MCF 10A (cell line): Measurements from ENCODE around the gene SMAD3. TPM values are rescaled to one million over a fixed set of nuclear protein-coding genes. Genes with fewer than 3 reads are reported as not detected.

ENCODE experiments used
- BruUV-seq: library from RNA; stranded (reverse); fragments of 400-500 nt; replicated peaks from 2 replicates; lab custom pipeline; 2021; lab: Mats Ljungman, UMichigan
- CTCF ChIA-PET: fragments of 300-600 bp; sonication (Branson Sonifier 250); formaldehyde crosslinking; extraction: SDS; loops from one replicate; lab custom pipeline; 2021; ENCODE audit warnings: antibody characterized with exemption, inconsistent platforms; lab: Yijun Ruan, JAX
- POLR2A ChIA-PET: fragments of 300-600, 350-650 bp; sonication (Branson Sonifier 250); formaldehyde crosslinking; extraction: SDS; loops from one replicate; lab custom pipeline; 2020; ENCODE audit warnings: antibody characterized with exemption, inconsistent platforms; lab: Yijun Ruan, JAX
- DNase-seq: peaks from one replicate; pipeline ENCODE4 v3.0.0-alpha.2; 2018; ENCODE audit not compliant: unreplicated experiment
- H3K27ac Mint-ChIP-seq: one replicate; pipeline ENCODE4 v1.8.0; 2022; ENCODE audit warnings: mild to moderate bottlenecking, low read depth, mixed read lengths; ENCODE audit not compliant: unreplicated experiment
- H3K27me3 Mint-ChIP-seq: one replicate; pipeline ENCODE4 v1.8.0; 2022; ENCODE audit warnings: mixed read lengths; ENCODE audit not compliant: insufficient read depth, unreplicated experiment
- H3K36me3 Mint-ChIP-seq: one replicate; pipeline ENCODE4 v1.8.0; 2022; ENCODE audit warnings: mild to moderate bottlenecking, moderate library complexity, mixed read lengths; ENCODE audit not compliant: insufficient read depth, unreplicated experiment
- H3K4me1 Mint-ChIP-seq: one replicate; pipeline ENCODE4 v1.8.0; 2022; ENCODE audit warnings: mixed read lengths; ENCODE audit not compliant: insufficient read depth, unreplicated experiment
- H3K4me3 Mint-ChIP-seq: one replicate; pipeline ENCODE4 v1.8.0; 2022; ENCODE audit warnings: mild to moderate bottlenecking, moderate library complexity, mixed read lengths; ENCODE audit not compliant: unreplicated experiment
- H3K9me3 Mint-ChIP-seq: one replicate; pipeline ENCODE4 v1.8.0; 2022; ENCODE audit warnings: mixed read lengths; ENCODE audit not compliant: unreplicated experiment
- CTCF ChIP-seq: fragments of 200-600 bp; IDR thresholded peaks from one replicate; pipeline ENCODE4 v1.8.0; 2022; ENCODE audit warnings: antibody characterized with exemption, mild to moderate bottlenecking; ENCODE audit not compliant: unreplicated experiment
- intact Hi-C: fragments of 100-400 bp; cut with micrococcal nuclease; formaldehyde crosslinking; loops from 2 replicates; pipeline ENCODE4 v1.14.1; 2022
- total RNA-seq: library from RNA; stranded (reverse); gene quantifications from 2 replicates; pipeline ENCODE4 v1.2.3, GENCODE V29; 2022

Gene SMAD3
- total RNA-seq, 1 experiment from 2014 or later: 19.9 TPM

GRCh38 chr15:67186688-67187087 lies 121.3 kb downstream of the SMAD3 start:
- BruUV-seq: no TSS peak
- Mint-ChIP-seq H3K27ac (no peak overlapping the region), H3K36me3 (peaks cover 56% of the 10 kb centered on the region), H3K27me3 (no peaks in the 10 kb centered on the region), H3K4me1 (no peaks in the 10 kb centered on the region), H3K9me3 (no peaks in the 10 kb centered on the region), H3K4me3 (no peak overlapping the region)
- intact Hi-C loops: no loop called here
- ChIA-PET CTCF (interaction anchor here (0.7 to 1.7 kb wide), 2 partner anchors 53 to 315 kb away, joined by 3 to 4 read pairs; no protein-coding TSS in a partner anchor), POLR2A (interaction anchor here (0.5 to 1.6 kb wide), 2 partner anchors 11 to 161 kb away, joined by 3 read pairs; no protein-coding TSS in a partner anchor)
- TF ChIP-seq CTCF: no peak
- DNase-seq: no peak

GRCh38 chr15:67187351-67187854 lies 122.0 kb downstream of the SMAD3 start:
- peaks cover 56% of the 10 kb centered on the region for H3K36me3 Mint-ChIP-seq
- POLR2A ChIA-PET: interaction anchor here (0.7 kb wide), 1 partner anchor 13 kb away, joined by 3 read pairs; no protein-coding TSS in a partner anchor
- intact Hi-C loops: no loop called here

GRCh38 chr15:67188551-67189218 lies 123.3 kb downstream of the SMAD3 start:
- no TSS peak for BruUV-seq
- CTCF ChIA-PET: interaction anchor here (1.7 kb wide), 1 partner anchor 51 kb away, joined by 4 read pairs; no protein-coding TSS in a partner anchor
- no peak for TF ChIP-seq CTCF
- H3K27ac Mint-ChIP-seq: no peak overlapping the region
- no peaks in the 10 kb centered on the region for H3K27me3 Mint-ChIP-seq
- peaks cover 63% of the 10 kb centered on the region for H3K36me3 Mint-ChIP-seq
- intact Hi-C loops: no loop called here
- no peak for DNase-seq
- no peaks in the 10 kb centered on the region for H3K9me3 Mint-ChIP-seq
- H3K4me1 Mint-ChIP-seq: no peaks in the 10 kb centered on the region
- H3K4me3 Mint-ChIP-seq: no peak overlapping the region
- POLR2A ChIA-PET: interaction anchor here (0.8 kb wide), 1 partner anchor 63 kb away, joined by 3 read pairs; no protein-coding TSS in a partner anchor

More at GRCh38 chr15:67187351-67187854, 122.0 kb downstream of the SMAD3 start:
- H3K4me3 Mint-ChIP-seq: no peak overlapping the region
- TF ChIP-seq CTCF: no peak
- no peaks in the 10 kb centered on the region for H3K4me1 Mint-ChIP-seq
- no TSS peak for BruUV-seq
- no peak for DNase-seq
- no peaks in the 10 kb centered on the region for H3K27me3 Mint-ChIP-seq
- H3K27ac Mint-ChIP-seq: no peak overlapping the region
- CTCF ChIA-PET: interaction anchor here (1.0 to 1.7 kb wide), 2 partner anchors 52 to 239 kb away, joined by 3 to 4 read pairs; no protein-coding TSS in a partner anchor
- no peaks in the 10 kb centered on the region for H3K9me3 Mint-ChIP-seq

DNA sequence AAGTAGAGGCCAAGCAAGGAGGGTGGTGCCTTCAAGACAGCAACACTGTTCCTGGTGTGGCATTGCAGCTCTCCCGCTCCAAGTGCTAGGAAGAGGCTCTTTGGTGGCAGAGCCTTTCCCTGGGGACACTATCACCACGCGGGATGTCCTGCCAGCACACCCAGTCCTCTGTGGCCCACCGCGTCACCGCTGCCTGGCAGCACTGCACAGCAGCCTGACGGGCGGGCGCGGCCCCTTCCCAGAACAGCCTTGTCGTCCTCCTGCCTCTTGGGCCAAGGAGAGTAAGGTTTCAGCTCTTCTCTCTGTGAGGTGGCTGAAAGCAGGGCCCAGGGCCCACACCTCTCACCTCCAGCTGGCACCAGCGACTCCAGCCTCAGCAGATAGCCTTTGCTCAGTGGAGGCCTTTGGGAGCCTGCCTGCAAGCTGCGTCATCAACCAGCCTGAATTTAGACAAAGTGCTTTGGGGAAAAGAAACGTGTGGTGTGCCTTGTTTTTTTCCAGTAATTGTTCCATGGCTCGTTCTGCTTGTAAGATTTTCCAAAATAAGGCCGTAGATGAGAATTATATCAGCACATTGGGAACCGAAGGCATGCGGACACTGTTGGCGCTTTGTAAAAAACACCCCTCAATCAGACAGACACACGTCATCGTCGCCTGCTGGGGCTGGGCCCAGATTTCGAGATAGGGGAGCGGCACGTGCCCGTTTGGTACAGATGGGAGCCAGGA lies 124.1 kb downstream of the SMAD3 start:
- CTCF ChIA-PET: interaction anchor here (0.6 kb wide), 1 partner anchor 462 kb away, joined by 5 read pairs; no protein-coding TSS in a partner anchor
- Mint-ChIP-seq H3K4me1 (no peaks in the 10 kb centered on the region), H3K27me3 (no peaks in the 10 kb centered on the region), H3K9me3 (no peaks in the 10 kb centered on the region), H3K36me3 (peaks cover 65% of the 10 kb centered on the region), H3K4me3 (no peak overlapping the region), H3K27ac (no peak overlapping the region)
- no TSS peak for BruUV-seq
- no peak for TF ChIP-seq CTCF
- intact Hi-C loops: loop anchor here (5.0 kb wide), 1 partner anchor 122 kb away; the partner anchor contains the start of gene SMAD3
- no peak for DNase-seq
- POLR2A ChIA-PET: interaction anchor here (1.4 kb wide), 1 partner anchor 12 kb away, joined by 3 read pairs; no protein-coding TSS in a partner anchor
